ENCODE results near the gene ENOX2. TPM values are rescaled to one million over a fixed set of nuclear protein-coding genes. Genes with fewer than 3 reads are reported as not detected.

ENOX2 gene
- total and polyA plus RNA-seq, 3 experiments from 2014 or later: 10.8 to 19.2 (median 14.7) TPM

GRCh38 chrX:130846746-130847145 lies 56.3 kb downstream of the ENOX2 start:
- Histone ChIP-seq H3K36me3 (ENCODE audit: insufficient read depth, low read length) (no peaks in the 10 kb centered on the region), H3K27ac (ENCODE audit: low read depth, low read length) (no peak overlapping the region), H3K4me3 (ENCODE audit: low read length) (no peak overlapping the region), H3K27me3 (ENCODE audit: insufficient read depth, low read length, poor library complexity, severe bottlenecking) (no peaks in the 10 kb centered on the region), H3K9me3 (ENCODE audit: low read length) (no peaks in the 10 kb centered on the region), H3K4me1 (ENCODE audit: insufficient read depth, low read length) (no peaks in the 10 kb centered on the region)
- Mint-ChIP-seq H3K27ac (no peak overlapping the region), H3K9me3 (no peaks in the 10 kb centered on the region), H3K4me1 (peaks cover 5 to 19% (median 9%) of the 10 kb centered on the region in 3 donors), H3K36me3 (no peaks in the 10 kb centered on the region), H3K4me3 (no peak overlapping the region), H3K27me3 (peaks cover 0 to 3% of the 10 kb centered on the region in 2 donors)
- CTCF ChIA-PET: no interaction called here
- DNase-seq: no peak
- POLR2A ChIA-PET: no interaction called here

- Histone ChIP-seq H3K27ac (ENCODE audit: low read depth, low read length) (no peak overlapping the region), H3K4me1 (ENCODE audit: insufficient read depth, low read length) (no peaks in the 10 kb centered on the region), H3K27me3 (ENCODE audit: insufficient read depth, low read length, poor library complexity, severe bottlenecking) (no peaks in the 10 kb centered on the region), H3K36me3 (ENCODE audit: insufficient read depth, low read length) (no peaks in the 10 kb centered on the region), H3K4me3 (ENCODE audit: low read length) (no peak overlapping the region), H3K9me3 (ENCODE audit: low read length) (no peaks in the 10 kb centered on the region)
- Mint-ChIP-seq H3K27ac (no peak overlapping the region), H3K27me3 (peaks cover 0 to 3% of the 10 kb centered on the region in 2 donors), H3K9me3 (no peaks in the 10 kb centered on the region), H3K36me3 (no peaks in the 10 kb centered on the region), H3K4me1 (peaks cover 0 to 6% (median 0%) of the 10 kb centered on the region in 3 donors), H3K4me3 (no peak overlapping the region)
- no peak for DNase-seq
- CTCF ChIA-PET: no interaction called here
- POLR2A ChIA-PET: no interaction called here
These were observed 61.2 kb downstream of the ENOX2 start for GRCh38 chrX:130841776-130842175.

GRCh38 chrX:130840345-130840744 lies 62.7 kb downstream of the ENOX2 start:
- no peak for DNase-seq
- H3K36me3 Mint-ChIP-seq: no peaks in the 10 kb centered on the region

GRCh38 chrX:130836447-130836846 lies 66.6 kb downstream of the ENOX2 start:
- no peaks in the 10 kb centered on the region for H3K9me3 ChIP-seq (ENCODE audit: low read length)
- H3K36me3 ChIP-seq (ENCODE audit: insufficient read depth, low read length): no peaks in the 10 kb centered on the region
- CTCF ChIA-PET: no interaction called here
- no peaks in the 10 kb centered on the region for H3K9me3 Mint-ChIP-seq
- peaks cover 5 to 9% (median 9%) of the 10 kb centered on the region in 3 donors for H3K4me1 Mint-ChIP-seq
- no peaks in the 10 kb centered on the region for H3K4me1 ChIP-seq (ENCODE audit: insufficient read depth, low read length)
- POLR2A ChIA-PET: no interaction called here
- H3K36me3 Mint-ChIP-seq: no peaks in the 10 kb centered on the region
- H3K27me3 Mint-ChIP-seq: peaks cover 0 to 2% of the 10 kb centered on the region in 2 donors
- H3K27me3 ChIP-seq (ENCODE audit: insufficient read depth, low read length, poor library complexity, severe bottlenecking): no peaks in the 10 kb centered on the region
- H3K4me3 ChIP-seq (ENCODE audit: low read length): no peak overlapping the region
- no peak overlapping the region for H3K27ac Mint-ChIP-seq
- no peak for DNase-seq
- H3K4me3 Mint-ChIP-seq: no peak overlapping the region
- no peak overlapping the region for H3K27ac ChIP-seq (ENCODE audit: low read depth, low read length)

More at GRCh38 chrX:130840345-130840744, 62.7 kb downstream of the ENOX2 start:
- Mint-ChIP-seq H3K4me3 (no peak overlapping the region), H3K9me3 (no peaks in the 10 kb centered on the region), H3K27me3 (peaks cover 0 to 3% of the 10 kb centered on the region in 2 donors), H3K4me1 (peaks cover 0 to 8% (median 0%) of the 10 kb centered on the region in 3 donors), H3K27ac (no peak overlapping the region)
- H3K27ac ChIP-seq (ENCODE audit: low read depth, low read length): no peak overlapping the region
- CTCF ChIA-PET: no interaction called here
- H3K27me3 ChIP-seq (ENCODE audit: insufficient read depth, low read length, poor library complexity, severe bottlenecking): no peaks in the 10 kb centered on the region
- H3K36me3 ChIP-seq (ENCODE audit: insufficient read depth, low read length): no peaks in the 10 kb centered on the region
- no peaks in the 10 kb centered on the region for H3K4me1 ChIP-seq (ENCODE audit: insufficient read depth, low read length)
- H3K9me3 ChIP-seq (ENCODE audit: low read length): no peaks in the 10 kb centered on the region
- POLR2A ChIA-PET: no interaction called here
- no peak overlapping the region for H3K4me3 ChIP-seq (ENCODE audit: low read length)

GRCh38 chrX:130834830-130835229 lies 68.2 kb downstream of the ENOX2 start:
- Histone ChIP-seq H3K27ac (ENCODE audit: low read depth, low read length) (no peak overlapping the region), H3K27me3 (ENCODE audit: insufficient read depth, low read length, poor library complexity, severe bottlenecking) (no peaks in the 10 kb centered on the region), H3K36me3 (ENCODE audit: insufficient read depth, low read length) (no peaks in the 10 kb centered on the region), H3K4me1 (ENCODE audit: insufficient read depth, low read length) (no peaks in the 10 kb centered on the region), H3K4me3 (ENCODE audit: low read length) (no peak overlapping the region), H3K9me3 (ENCODE audit: low read length) (no peaks in the 10 kb centered on the region)
- ChIA-PET CTCF (no interaction called here), POLR2A (no interaction called here)
- no peak overlapping the region for H3K27ac Mint-ChIP-seq
- H3K36me3 Mint-ChIP-seq: no peaks in the 10 kb centered on the region
- no peak overlapping the region for H3K4me3 Mint-ChIP-seq
- H3K9me3 Mint-ChIP-seq: no peaks in the 10 kb centered on the region
- H3K27me3 Mint-ChIP-seq: peaks cover 0 to 2% of the 10 kb centered on the region in 2 donors
- no peak for DNase-seq
- H3K4me1 Mint-ChIP-seq: peaks cover 5 to 14% (median 9%) of the 10 kb centered on the region in 3 donors

GRCh38 chrX:130834149-130834548 lies 68.9 kb downstream of the ENOX2 start:
- H3K4me3 Mint-ChIP-seq: no peak overlapping the region
- DNase-seq: no peak
- Histone ChIP-seq H3K27ac (ENCODE audit: low read depth, low read length) (no peak overlapping the region), H3K4me3 (ENCODE audit: low read length) (no peak overlapping the region), H3K27me3 (ENCODE audit: insufficient read depth, low read length, poor library complexity, severe bottlenecking) (no peaks in the 10 kb centered on the region), H3K9me3 (ENCODE audit: low read length) (no peaks in the 10 kb centered on the region), H3K4me1 (ENCODE audit: insufficient read depth, low read length) (no peaks in the 10 kb centered on the region), H3K36me3 (ENCODE audit: insufficient read depth, low read length) (no peaks in the 10 kb centered on the region)
- H3K9me3 Mint-ChIP-seq: no peaks in the 10 kb centered on the region
- no peaks in the 10 kb centered on the region for H3K36me3 Mint-ChIP-seq
- ChIA-PET POLR2A (no interaction called here), CTCF (no interaction called here)
- peaks cover 5 to 14% (median 9%) of the 10 kb centered on the region in 3 donors for H3K4me1 Mint-ChIP-seq
- H3K27me3 Mint-ChIP-seq: peaks cover 0 to 2% of the 10 kb centered on the region in 2 donors
- no peak overlapping the region for H3K27ac Mint-ChIP-seq

GRCh38 chrX:130831347-130831722 lies 71.7 kb downstream of the ENOX2 start:
- H3K4me3 ChIP-seq (ENCODE audit: low read length): no peak overlapping the region
- Mint-ChIP-seq H3K4me1 (peaks cover 5 to 10% (median 9%) of the 10 kb centered on the region in 3 donors), H3K9me3 (no peaks in the 10 kb centered on the region), H3K27me3 (peaks cover 0 to 2% of the 10 kb centered on the region in 2 donors), H3K4me3 (no peak overlapping the region), H3K36me3 (peaks cover 0 to 2% (median 0%) of the 10 kb centered on the region in 3 donors), H3K27ac (no peak overlapping the region)
- DNase-seq: no peak
- H3K36me3 ChIP-seq (ENCODE audit: insufficient read depth, low read length): no peaks in the 10 kb centered on the region
- H3K27me3 ChIP-seq (ENCODE audit: insufficient read depth, low read length, poor library complexity, severe bottlenecking): no peaks in the 10 kb centered on the region
- no peaks in the 10 kb centered on the region for H3K9me3 ChIP-seq (ENCODE audit: low read length)
- no peaks in the 10 kb centered on the region for H3K4me1 ChIP-seq (ENCODE audit: insufficient read depth, low read length)
- ChIA-PET POLR2A (no interaction called here), CTCF (no interaction called here)
- H3K27ac ChIP-seq (ENCODE audit: low read depth, low read length): no peak overlapping the region

- Histone ChIP-seq H3K36me3 (ENCODE audit: insufficient read depth, low read length) (no peaks in the 10 kb centered on the region), H3K4me1 (ENCODE audit: insufficient read depth, low read length) (no peaks in the 10 kb centered on the region), H3K27ac (ENCODE audit: low read depth, low read length) (no peak overlapping the region), H3K4me3 (ENCODE audit: low read length) (no peak overlapping the region), H3K27me3 (ENCODE audit: insufficient read depth, low read length, poor library complexity, severe bottlenecking) (no peaks in the 10 kb centered on the region), H3K9me3 (ENCODE audit: low read length) (no peaks in the 10 kb centered on the region)
- Mint-ChIP-seq H3K27ac (no peak overlapping the region), H3K4me3 (no peak overlapping the region), H3K4me1 (peaks cover 5 to 10% (median 9%) of the 10 kb centered on the region in 3 donors), H3K36me3 (peaks cover 0 to 2% (median 0%) of the 10 kb centered on the region in 3 donors), H3K27me3 (peaks cover 0 to 2% of the 10 kb centered on the region in 2 donors), H3K9me3 (no peaks in the 10 kb centered on the region)
- POLR2A ChIA-PET: no interaction called here
- CTCF ChIA-PET: no interaction called here
- DNase-seq: no peak
These were observed 72.2 kb downstream of the ENOX2 start for GRCh38 chrX:130830599-130831346.
